ENCODE measurements around the gene PLEKHA6. TPM values are rescaled to one million over a fixed set of nuclear protein-coding genes. Genes with fewer than 3 reads are reported as not detected.
A peak's percentile ranks its signal among the peaks of the same experiment; 100 is the strongest.

The PLEKHA6 gene
- total and polyA plus RNA-seq, 2 of the 4 experiments (the other 2 are of a cell fraction), result 8.2 to 19.9 TPM

DNA sequence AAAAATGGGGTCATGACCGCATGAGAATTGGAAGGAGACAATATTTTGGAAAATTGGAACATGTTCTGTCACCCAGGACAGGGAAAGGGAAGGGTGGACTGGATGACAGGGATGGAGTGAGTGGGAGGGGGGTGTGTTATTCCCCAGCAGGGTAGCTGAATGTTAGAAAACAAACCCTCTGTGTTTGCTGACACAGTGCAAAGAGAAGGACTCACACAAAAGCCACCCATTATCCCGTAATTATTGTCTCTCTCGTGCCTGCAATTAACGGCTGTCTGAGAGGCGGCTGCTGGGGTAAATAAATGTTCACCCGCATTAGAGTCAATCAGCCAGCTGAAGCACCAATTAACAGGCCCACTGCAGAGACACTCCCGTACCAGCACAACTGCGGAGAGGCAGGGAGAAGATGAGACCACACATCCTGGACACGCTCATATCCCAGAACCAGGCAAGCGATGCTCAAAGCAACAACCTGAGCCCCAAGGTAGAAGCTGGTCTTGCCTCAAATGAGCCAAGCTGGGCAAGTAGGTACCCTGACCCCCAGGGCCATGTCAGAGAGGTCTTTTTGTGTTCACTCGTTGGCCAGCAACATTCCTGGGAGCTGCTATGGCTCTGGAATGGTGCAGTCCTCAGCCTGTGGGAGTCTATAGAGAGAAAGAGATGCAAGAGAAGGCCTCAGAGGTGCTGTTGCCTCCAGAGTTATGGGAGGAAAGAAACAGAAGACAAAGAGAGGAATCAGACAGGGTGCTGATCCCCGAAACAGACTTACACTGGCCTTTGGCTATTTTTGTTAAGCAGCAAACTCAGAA is 19.4 kb downstream of the PLEKHA6 start:
- peak overlapping the region; percentile 59; the same call in 1 of the 3 replicates for H2BK15ac ChIP-seq (ENCODE audit: low read depth, low read length)
- no TSS peak for BruUV-seq (replicated peaks)
- H4K20me1 ChIP-seq (ENCODE audit: insufficient read depth, low read length), result no peaks in the 10 kb centered on the region
- TF ChIP-seq CEBPB (IDR thresholded peaks at IDR 0.05; ENCODE audit: low read depth, low read length) (no peak), POLR2A (IDR thresholded peaks at IDR 0.05; ENCODE audit: low read depth, low read length) (no peak), MXI1 (IDR thresholded peaks at IDR 0.05; ENCODE audit: borderline replicate concordance, low read depth, low read length) (no peak), RCOR1 (IDR thresholded peaks at IDR 0.05; ENCODE audit: insufficient replicate concordance, low read length) (no peak), NFE2L2 (IDR thresholded peaks at IDR 0.05; ENCODE audit: low read depth, low read length) (no peak), RFX5 (IDR thresholded peaks at IDR 0.05; ENCODE audit: low read depth, low read length) (no peak)
- TF ChIP-seq, protein P1, sequence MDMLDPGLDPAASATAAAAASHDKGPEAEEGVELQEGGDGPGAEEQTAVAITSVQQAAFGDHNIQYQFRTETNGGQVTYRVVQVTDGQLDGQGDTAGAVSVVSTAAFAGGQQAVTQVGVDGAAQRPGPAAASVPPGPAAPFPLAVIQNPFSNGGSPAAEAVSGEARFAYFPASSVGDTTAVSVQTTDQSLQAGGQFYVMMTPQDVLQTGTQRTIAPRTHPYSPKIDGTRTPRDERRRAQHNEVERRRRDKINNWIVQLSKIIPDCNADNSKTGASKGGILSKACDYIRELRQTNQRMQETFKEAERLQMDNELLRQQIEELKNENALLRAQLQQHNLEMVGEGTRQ (IDR thresholded peaks at IDR 0.05; ENCODE audit: low read depth, low read length), result no peak
- TF ChIP-seq, protein P2, sequence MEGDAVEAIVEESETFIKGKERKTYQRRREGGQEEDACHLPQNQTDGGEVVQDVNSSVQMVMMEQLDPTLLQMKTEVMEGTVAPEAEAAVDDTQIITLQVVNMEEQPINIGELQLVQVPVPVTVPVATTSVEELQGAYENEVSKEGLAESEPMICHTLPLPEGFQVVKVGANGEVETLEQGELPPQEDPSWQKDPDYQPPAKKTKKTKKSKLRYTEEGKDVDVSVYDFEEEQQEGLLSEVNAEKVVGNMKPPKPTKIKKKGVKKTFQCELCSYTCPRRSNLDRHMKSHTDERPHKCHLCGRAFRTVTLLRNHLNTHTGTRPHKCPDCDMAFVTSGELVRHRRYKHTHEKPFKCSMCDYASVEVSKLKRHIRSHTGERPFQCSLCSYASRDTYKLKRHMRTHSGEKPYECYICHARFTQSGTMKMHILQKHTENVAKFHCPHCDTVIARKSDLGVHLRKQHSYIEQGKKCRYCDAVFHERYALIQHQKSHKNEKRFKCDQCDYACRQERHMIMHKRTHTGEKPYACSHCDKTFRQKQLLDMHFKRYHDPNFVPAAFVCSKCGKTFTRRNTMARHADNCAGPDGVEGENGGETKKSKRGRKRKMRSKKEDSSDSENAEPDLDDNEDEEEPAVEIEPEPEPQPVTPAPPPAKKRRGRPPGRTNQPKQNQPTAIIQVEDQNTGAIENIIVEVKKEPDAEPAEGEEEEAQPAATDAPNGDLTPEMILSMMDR (conservative IDR thresholded peaks at IDR 0.05; ENCODE audit: low read depth, low read length), result no peak
- intact Hi-C loops (cut with micrococcal nuclease), result no loop called here
- no peak overlapping the region for H3K9ac ChIP-seq (ENCODE audit: low read depth, low read length)
- peak overlapping the region; percentile 71; the same call in 1 of the 2 replicates for H4K91ac ChIP-seq (ENCODE audit: insufficient read depth, low read depth, low read length)
- POLR2A ChIA-PET (ENCODE audit: unreplicated experiment), result no interaction called here
- H2BK5ac ChIP-seq (ENCODE audit: low read depth, low read length, poor library complexity, severe bottlenecking), result no peak overlapping the region
- H3K4me3 ChIP-seq (ENCODE audit: insufficient read depth, low read depth, low read length), result no peak overlapping the region
- H2BK120ac ChIP-seq (ENCODE audit: low read depth, low read length), result peak overlapping the region; percentile 68
- H3K9me3 ChIP-seq (ENCODE audit: control insufficient read depth, insufficient read depth, low read length), result no peaks in the 10 kb centered on the region
- H4K8ac ChIP-seq (ENCODE audit: low read depth in 2 of 2, low read length in 2 of 2), result peak overlapping the region in 1 of 2 experiments; percentile 58; a peak in 2 of 4 replicates
- no peaks in the 10 kb centered on the region for H3K79me1 ChIP-seq (ENCODE audit: low read depth in 1 of 2, low read length in 2 of 2)
- peak overlapping the region; percentile 83; the same call in 1 of the 2 replicates for H3K23ac ChIP-seq (ENCODE audit: low read depth, low read length)
- dilution Hi-C loops (cut with HindIII; ENCODE audit: low sequenced_read_pairs, unreplicated experiment), result no loop called here
- H2BK20ac ChIP-seq (ENCODE audit: low read depth, low read length), result peak overlapping the region; percentile 86
- H4K5ac ChIP-seq (ENCODE audit: low read depth, low read length), result peak overlapping the region; percentile 50; the same call in 1 of the 2 replicates
- H3K9me1 ChIP-seq (ENCODE audit: insufficient read depth, low read length), result peaks cover 20% of the 10 kb centered on the region; the same call in 1 of the 2 replicates
- H3K27me3 ChIP-seq (ENCODE audit: control insufficient read depth, insufficient read depth, low read length), result no peaks in the 10 kb centered on the region
- H3K4me1 ChIP-seq (ENCODE audit: control insufficient read depth, insufficient read depth, low read length), result peaks cover 43% of the 10 kb centered on the region
- peak overlapping the region; percentile 48; the same call in 1 of the 2 replicates for H3K27ac ChIP-seq (ENCODE audit: insufficient read depth, low read length)
- in situ Hi-C loops (cut with MboI; ENCODE audit: low sequenced_read_pairs), result no loop called here
- DNase-seq, result no peak
- peak overlapping the region; percentile 18 for H2AK9ac ChIP-seq (replicated peaks; ENCODE audit: low read depth, low read length, poor library complexity)
- H3K14ac ChIP-seq (replicated peaks; ENCODE audit: low read depth, low read length), result peak overlapping the region; percentile 47
- H3K18ac ChIP-seq (ENCODE audit: low read depth, low read length), result peak overlapping the region; percentile 63
- H3K4ac ChIP-seq (ENCODE audit: low read depth, low read length), result peak overlapping the region; percentile 79
- CTCF ChIA-PET, result no interaction called here
- H3K36me3 ChIP-seq (ENCODE audit: control insufficient read depth, insufficient read depth, low read length), result no peaks in the 10 kb centered on the region
- H2AFZ ChIP-seq (replicated peaks; ENCODE audit: low read length, poor library complexity), result peak overlapping the region; percentile 23
- H3K56ac ChIP-seq (ENCODE audit: extremely low read depth, insufficient read depth, low read length), result no peak overlapping the region
- H2AK5ac ChIP-seq (ENCODE audit: low read depth, low read length), result peak overlapping the region; percentile 90
- 90% methylated on average over 5 of the region's 12 CpGs; no CpG with 5 or more reads in 1 of the 2 experiments for WGBS, 2 experiments (ENCODE audit: extremely low coverage in 2 of 2, insufficient read length in 1 of 2)
- no peak for ATAC-seq (ENCODE audit: low read depth)
- H3K4me2 ChIP-seq (ENCODE audit: low read depth, low read length), result no peak overlapping the region

Measured in IMR-90 (cell line).